OCI-M1 (cell line): ENCODE data around the gene EXOG.

Experiments
- DNase-seq: peaks from one replicate; lab custom pipeline; 2025; lab: John Stamatoyannopoulos, UW

EXOG gene, protein sequence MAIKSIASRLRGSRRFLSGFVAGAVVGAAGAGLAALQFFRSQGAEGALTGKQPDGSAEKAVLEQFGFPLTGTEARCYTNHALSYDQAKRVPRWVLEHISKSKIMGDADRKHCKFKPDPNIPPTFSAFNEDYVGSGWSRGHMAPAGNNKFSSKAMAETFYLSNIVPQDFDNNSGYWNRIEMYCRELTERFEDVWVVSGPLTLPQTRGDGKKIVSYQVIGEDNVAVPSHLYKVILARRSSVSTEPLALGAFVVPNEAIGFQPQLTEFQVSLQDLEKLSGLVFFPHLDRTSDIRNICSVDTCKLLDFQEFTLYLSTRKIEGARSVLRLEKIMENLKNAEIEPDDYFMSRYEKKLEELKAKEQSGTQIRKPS

DNA sequence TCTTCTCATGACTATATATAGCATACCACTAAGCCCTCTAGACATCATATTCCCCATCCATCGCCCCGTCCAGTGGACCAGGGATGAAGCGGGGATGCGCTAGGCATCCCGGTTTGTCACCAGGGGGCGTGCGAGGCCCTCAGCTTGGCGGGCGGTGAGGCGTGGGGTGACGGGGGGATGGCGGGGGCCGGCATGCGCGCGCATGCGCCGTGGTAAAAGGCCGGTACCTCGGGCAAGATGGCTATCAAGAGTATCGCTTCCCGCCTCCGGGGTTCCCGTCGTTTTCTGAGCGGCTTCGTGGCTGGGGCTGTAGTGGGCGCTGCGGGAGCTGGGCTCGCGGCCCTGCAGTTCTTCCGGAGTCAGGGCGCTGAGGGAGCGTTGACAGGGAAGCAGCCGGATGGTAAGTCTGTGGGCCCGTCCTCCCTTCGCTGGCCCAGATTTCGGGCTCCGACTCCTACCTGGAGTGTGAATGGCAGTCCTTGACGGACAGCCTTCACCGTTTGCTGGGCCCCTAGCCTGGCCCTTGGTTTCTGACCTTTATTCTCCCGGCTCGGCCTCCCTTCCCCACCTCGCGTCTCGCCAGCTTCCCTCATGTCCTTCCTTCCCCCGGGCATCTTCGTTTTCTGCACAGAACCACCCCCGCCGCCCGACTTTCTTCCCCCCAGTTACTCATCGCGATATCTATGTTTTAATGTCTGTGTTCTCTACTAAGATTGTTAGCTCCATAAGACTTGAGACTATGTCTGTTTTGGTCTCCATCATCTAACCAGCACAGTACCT is at the start of gene EXOG:
EXOG (plus strand) TSS at position 210 of the 780 bp plus-strand sequence; CDS start at position 238, 28 bp downstream.
- DNase-seq = peak; percentile 96

DNA sequence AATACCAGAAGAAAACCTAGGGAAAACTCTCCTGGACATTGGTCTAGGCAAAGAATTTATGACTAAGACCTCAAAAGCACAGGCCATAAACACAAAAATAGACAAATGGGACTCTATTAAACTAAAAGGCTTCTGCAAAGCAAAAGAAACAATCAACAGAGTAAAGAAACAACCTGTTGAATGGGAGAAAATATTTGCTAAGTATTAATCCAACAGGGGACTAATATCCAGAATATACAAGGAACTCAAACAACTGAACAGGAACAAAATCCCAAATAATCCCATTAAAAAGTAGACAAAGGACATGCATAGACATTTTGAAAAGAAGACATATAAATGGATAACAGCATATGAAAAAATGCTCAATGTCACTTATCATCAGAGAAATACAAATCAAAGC is 49.3 kb upstream of the EXOG start:
- no peak for DNase-seq

DNA sequence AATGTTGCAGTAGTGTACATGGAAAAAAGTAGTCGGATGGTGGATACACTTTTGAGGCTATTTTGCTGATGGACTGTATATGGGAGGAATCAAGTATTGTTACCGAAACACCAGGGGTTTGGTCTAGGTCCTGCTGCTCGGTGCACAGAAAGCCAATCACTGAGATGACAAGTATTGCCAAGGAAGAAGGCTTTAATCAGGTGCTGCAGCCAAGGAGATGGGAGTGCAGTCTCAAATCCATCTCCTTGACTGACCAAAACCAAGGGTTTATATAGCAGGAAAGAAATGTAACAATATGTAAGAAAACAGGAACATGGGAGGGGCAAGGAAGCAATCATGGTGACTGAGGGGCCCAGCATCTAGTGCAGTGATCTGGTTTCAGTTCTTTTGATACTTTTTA is 45.3 kb upstream of the EXOG start:
- DNase-seq = no peak

DNA sequence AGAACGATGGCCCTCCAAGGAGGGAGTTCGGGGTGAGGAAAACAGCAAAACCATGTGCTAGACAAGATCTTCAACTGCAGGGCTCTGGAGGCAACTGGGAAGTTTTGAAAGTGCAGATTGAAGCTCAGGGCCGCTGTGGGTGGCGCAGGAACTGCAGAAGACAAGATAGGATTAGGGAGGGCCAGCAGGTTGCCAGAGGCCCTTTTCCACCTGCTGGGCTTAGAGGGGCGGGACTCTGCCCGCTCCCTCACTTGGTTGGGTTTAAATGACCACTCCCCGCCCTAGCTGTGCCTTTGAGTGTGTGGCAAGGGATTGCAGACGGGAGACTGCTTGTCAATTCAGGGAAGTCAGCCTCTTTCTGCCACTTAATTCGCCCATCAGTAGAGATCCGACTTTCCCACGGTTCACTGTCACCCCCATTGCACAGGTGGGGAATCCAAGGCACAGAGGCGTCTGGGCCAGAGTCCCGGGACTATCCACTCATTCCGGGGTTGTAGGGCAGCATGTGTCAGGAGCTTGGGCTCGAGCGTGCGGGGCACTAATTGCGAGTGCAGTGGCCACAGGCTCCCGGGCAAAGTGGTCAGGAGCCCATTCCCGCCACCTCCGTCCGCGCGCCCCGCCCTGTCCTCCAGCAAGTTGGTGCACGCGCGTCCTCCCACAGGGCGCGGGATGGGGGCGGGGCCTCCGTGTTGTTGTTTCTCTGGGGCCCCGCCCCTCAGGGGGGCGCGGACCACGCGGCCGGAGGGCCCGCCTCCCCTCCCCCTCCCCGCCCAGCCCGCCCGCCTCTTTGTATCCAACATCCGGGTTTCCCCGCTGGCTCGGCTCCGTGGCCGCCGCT is 42.8 kb upstream of the EXOG start, which contains the start of gene ACVR2B:
ACVR2B (plus strand) TSS at position 816 of the 838 bp plus-strand sequence. CDS start 433 bp downstream, outside the sequence.
- peak; percentile 87 for DNase-seq

DNA sequence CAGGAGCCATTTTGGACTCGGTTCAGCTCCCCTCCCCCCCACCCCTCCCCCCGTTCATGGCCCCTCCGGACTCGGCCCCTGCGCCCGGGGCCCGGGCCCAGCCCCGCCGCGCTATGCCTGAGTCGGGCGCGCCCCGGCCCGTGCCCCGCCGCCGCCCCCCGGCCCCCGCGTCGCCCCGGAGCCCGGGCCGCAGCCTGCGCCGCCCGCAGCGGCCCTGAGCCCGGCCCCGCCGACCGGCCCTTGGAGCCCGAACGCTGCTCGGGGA is 42.3 kb upstream of the EXOG start:
- DNase-seq = no peak

DNA sequence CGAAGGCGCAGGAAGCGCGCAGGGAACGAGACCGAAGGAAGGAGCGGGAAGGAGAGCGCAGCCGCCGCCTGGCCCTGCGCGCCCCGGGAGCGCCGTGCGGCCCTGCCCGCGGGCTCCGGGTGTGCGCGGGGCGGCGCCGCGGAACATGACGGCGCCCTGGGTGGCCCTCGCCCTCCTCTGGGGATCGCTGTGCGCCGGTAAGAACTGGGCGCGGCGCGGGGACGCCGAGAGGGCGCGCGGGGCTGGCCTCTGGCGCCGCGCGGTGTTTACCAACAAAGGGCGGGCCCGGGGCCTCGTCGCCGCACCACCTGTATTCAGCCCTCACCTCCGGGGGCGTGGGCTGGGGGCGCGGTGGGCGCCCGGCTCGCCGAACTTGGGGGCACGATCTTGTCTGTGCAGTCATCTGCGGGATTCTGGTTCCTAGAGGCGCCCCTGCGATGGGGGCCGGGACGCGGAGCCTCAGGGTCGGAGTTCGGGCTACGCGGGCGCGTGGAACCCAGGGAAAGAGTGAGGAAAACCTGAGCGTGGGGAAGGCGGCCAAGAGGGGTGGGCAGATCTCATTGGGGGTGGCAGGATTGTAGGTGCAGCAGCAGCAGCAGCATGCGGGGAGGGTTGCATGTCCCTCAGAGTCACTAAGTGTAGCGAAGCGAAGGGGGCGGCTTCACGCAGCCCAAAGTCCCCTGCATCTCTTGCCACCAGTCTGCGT is 41.8 kb upstream of the EXOG start:
- peak; percentile 51 for DNase-seq

DNA sequence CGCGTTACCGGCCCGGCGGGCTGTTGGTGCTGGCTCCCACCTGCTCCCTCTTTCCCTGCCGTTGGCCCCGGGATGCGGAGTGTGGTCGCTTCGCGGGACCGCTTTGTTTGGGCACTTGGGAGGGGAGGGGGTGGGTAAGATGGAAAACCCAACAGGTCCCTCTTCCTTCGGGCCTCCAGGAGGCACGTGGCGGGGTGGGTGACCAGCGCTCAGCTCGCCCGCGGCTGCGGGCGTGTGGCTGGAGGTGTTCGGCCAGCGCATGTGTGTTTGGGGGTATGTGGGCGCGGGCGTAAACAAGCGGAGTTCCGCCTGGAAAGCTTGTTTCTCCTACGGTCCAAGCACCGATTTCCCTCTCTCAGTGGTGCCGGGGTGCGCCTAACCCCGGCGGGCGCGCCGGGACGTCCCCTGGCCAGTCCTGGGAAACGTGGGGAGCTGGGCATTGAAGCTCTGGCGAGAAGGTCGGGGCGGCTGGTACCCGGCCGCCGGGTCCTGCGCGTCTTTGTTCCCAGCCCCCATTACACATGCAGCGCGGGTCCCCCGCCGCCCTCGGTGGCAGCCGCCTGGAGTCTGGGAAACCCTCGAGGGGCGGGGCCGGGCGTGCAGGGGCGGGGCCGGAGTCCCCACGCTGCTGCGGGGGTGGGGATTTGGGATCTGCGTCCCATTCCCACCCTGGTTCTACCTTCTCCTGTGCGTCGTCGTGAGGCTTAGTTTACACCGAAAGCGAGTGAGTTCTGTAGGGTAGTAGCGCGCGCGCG is 41.1 kb upstream of the EXOG start:
- DNase-seq = peak; percentile 69

DNA sequence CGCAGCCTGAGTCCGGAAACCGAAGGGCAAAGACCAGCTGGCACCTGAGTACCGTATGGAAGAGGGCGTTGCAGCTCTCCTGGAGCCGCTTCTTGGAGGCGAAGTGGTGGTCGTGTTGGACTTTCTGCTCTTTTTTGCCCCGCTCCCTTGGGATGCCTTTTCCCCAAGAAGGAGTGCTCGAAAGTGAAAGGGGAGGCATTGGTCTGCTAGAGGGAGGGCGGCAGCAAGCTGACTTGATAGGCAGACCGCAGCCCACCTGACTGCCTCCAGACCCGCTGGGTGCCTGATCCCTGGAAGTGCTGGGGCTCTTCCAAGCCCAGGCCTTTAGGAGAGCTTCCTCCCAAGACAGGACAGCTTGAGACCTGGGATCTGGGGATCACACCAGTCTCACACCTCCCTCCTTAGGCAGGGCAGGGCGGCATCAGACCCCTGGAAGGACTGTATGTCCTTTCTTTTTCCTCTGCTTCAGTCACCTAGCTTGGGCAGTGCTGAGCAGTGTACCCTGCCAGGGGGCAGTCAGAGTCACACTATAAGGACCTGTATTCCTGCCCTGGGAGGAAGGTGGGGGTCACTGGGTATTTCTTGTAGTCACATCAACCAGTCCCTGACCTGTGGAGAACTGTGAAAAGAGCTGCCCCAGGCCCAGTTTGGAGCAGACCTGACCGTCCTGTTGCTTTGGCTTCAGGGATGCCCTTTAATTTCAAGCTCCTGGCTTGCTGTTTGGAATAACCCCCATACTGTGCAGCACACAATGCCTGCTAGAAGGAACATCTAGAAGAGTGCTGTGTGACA is 40.3 kb upstream of the EXOG start:
- peak; percentile 69 for DNase-seq

DNA sequence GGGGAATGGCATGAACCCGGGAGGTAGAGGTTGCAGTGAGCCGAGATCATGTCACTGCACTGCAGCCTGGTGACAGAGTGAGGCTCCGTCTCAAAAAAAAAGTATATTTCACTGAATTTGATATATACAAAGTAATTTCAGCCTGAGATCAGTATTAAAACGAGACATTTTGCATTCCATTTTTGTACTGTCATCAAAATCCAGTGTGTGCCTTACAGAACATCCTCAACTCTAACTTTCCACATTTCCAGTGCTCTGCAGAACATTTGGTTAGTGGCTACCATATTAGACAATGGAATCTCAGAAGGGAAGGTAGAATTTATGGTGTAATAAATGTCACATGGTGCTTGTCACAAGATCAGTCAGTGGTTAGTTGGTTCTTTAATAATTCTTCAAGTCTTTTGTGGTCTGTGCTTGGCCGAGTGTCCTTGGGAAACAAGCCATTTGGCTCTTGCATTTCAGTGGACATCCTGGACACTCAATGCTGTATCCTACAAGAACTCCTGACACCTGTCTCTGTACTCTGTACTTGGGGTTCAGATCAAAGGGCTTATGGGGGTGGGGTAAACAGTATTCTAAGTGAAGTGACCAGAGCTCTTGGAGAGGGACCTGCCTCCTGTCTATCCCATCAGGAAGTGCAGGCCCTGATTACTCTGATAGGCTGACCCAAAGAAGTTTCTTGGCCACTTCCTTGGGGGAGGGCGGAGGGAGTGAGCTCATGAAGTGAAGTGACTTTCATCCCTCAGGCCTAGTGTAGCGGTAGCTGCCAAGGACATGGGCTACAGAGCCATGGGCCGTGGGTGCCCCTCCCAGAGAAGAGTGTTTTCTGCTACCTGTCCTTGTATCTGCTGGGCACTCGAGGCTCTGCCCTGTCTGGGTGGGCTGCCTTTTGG is 38.8 kb upstream of the EXOG start:
- peak; percentile 17 for DNase-seq

DNA sequence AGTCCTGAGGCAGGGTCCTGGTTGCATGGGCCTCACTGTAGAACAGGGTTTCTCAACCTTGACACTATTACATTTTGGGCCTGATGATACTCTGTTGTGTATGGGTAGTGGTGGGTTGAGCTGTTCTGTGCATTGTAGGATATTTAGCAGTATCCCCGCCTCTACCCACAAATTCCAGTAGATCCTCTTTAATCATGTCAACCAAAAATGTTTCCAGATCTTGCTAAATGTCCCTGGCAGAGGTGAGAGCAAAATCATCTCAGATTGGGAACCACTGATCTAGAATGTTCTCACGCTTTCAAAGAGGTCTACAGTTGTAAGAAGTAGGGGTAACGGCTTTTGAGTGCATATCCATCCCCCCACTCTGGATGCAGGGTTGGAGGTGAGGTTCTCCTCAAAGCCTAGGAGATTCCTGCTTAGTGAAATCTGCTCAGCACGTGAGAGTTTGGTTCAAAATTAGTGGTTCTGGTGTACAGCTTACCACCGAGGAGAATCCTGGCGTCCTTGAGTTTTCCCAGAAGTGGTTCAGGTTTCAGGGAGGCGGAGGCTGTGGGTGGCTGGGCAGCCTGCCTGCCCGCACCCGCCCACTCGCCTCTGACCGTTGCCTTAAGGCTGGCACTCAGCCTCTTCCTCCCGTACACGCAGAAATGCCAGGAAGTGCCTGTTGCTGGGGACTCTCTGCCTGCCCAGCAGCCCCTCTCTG is 37.2 kb upstream of the EXOG start:
- DNase-seq = no peak

DNA sequence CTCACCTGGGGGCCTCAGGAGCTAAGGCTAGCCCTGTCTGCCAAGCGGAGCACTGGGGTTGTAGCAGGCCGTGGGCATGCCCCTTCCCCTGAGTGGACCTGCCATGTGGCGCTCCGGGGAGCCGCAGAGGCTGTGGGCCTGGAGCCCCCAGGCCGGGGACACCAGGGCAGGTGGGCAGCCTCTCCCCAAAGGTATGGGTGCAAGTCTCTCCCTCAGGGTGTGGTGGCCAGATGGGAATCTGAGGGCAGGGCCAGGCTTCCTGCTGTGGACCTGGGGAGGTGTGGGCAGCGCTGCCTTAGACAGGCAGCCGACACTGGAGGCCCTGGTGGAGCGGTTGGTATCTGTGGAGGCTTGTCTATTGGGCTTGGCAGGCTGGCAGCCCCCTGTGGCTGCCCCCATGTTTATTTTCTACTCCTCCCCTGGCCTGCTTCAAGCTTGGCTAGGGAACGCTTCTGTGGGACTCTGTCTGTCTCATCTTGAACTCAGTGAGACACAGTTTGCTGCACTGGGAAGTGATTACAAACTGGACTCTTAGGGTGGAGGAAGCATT is 36.6 kb upstream of the EXOG start:
- no peak for DNase-seq

DNA sequence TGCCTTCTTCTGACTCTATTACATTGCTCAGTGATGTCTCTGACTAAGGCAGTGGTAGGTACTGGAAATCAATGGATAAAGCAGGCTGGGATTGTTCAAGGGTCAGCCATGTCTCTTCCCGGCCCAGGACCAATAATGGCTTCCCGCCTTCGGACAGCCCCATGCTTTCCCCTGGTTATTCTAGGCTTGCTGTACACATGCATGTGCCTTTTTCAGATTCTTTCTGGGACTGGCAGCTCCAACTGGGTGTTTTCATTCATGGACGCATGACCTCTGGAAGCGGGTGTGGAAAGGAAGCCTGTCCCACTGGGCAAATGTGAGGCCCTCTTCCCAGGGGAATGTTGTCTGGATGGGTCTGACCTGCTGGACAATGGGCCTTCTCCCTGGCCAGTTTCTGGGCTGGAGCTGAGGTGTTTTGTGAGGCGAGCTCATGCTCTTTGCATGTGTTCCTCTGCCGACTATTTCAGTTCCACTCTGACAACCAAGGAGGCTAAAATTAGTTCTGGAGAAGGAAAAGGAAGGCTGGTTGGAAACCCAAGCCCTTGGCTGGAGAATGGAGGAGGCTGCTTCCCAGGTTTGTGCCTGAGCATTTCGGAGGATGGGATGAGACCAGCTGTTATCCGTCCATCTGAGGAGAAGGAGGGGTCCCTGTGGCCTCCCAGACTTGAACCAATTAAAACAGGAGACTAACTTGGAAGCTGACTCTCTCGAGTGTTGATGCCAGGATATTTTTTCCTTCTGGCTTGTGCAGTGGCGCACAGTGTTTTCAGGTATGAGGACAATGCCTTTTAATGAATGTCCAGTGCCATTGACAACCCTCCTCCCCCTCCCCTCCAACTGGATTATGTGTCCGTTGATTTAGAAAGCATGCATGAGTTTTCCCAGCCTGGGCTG is 35.5 kb upstream of the EXOG start:
- DNase-seq = no peak

DNA sequence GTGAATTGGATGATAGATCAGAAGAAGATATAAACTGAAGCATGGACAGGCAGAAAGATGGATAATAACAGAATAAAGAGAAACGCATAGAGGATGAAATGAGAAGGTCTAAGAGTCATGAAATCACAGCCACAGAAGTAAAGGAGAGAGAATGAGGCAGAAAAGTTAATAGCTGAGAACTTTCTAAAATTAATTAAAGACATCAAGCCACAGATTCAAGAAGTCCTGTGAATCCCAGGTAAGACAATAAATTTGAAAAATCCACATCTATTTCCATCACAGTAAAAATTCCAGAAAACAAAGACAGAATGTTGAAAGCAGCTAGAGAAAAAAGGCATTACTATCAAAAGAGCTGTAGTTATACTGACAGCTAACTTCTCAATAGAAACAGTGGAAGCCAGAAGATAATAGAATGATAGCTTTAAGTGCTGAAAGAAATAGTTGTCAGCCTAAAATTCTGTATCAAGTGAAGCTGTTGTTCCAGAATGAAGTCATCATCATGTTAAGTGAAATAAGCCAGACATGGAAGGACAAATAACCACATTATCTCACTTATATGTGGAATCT is 30.5 kb upstream of the EXOG start:
- no peak for DNase-seq

DNA sequence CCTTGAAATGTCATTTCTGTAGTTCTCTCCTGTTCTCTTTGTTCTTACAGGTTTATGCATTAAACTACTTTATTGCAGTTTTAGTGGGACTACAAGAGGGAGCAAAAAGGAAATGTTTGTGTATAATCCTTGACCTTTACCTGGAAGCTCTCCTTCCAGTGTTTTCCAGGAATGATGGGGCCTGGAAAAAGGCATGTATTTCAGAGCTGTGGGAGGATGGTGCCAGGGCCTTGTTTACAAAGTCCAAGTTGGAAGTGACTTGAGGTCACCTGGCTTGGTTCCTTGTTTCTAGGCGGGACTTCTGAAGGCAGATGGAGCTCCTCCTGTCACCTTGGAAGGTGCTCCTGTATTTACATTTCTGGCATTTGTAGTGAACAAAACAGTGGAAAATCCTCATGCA is 27.4 kb upstream of the EXOG start:
- no peak for DNase-seq

DNA sequence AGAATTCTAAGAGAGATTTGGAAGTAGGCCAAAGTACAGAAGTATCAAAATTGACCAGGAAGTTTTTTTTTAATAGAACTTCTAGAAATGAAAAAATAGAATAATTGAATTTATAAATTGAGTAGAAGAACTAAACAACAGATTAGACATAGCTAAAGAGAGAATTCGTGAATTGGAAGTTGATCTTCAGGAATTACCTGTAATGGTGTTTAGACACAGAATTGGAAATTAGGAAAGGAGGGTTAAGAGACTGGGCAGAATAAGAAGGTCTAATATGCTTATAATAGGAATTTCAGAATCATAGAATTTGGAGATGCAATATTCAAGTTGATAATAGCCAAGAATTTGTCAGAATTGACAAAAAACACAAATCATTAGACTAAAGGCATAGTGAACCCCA is 26.3 kb upstream of the EXOG start:
- DNase-seq = peak; percentile 3

DNA sequence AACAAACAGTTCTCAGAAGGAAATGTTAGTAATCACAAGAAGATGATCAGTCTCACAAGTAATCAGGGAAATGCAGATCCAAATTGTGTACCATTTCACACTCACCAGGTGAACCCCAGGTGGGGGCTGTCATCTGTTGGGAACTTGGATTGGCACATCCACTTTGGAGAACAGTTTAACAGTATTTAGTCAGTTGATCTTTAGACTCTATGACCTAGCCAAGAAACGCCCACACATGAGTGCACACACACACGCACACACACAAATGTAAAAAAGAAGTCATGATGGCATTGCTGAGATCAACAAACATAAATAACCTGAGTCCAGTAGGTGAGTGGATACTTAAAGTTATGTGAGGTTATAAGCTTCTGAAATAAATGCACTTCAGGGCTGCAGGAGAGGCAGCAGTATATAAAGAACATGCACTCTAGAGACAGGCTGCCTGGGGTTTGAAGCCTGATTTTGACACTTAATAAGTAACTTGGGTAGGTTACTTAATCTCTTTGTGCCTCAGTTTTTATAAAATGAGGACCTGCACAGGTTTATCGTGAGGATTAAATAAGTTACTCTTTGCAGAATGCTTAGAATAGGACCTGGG is 24.8 kb upstream of the EXOG start:
- no peak for DNase-seq

DNA sequence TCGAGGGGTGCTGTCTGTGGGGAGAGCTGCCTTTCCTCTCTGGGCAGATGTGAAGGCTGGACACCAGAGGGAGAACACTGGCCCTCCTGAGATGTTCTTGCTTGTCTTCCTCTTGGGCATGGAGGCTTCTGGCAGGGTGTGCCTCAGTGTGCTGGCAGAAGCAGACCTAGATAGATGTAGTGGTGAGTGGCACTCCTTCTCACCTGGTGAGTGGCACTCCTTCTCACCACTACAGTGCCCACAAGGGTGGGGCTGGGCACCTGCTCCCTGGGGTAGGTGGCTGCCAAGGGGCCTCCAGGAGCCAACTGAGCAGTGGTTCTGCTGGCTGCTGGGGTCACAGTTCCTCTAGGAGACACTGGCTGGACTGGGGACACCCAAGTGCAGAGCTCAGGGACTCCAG is 23.8 kb upstream of the EXOG start:
- no peak for DNase-seq
